Activated CD4-positive, CD25-positive, alpha-beta regulatory T cell treated with anti-CD3 and anti-CD28 coated beads, Interleukin-2, amount 50 U/mL, for 24 hours (primary cell): Measurements from ENCODE around the gene MYO7B.

Experiments used
- ATAC-seq, 2 donors: fragments of 150-1000 bp; cut with Tn5 transposase; one replicate each; pipeline ENCODE4 v1.10.0; 2021; ENCODE audit warnings: mild to moderate bottlenecking in 1 of 2, moderate library complexity in 1 of 2

Gene MYO7B

GRCh38 chr2:127611076-127611925, 75.8 kb downstream of the MYO7B start:
- ATAC-seq = no peak

DNA sequence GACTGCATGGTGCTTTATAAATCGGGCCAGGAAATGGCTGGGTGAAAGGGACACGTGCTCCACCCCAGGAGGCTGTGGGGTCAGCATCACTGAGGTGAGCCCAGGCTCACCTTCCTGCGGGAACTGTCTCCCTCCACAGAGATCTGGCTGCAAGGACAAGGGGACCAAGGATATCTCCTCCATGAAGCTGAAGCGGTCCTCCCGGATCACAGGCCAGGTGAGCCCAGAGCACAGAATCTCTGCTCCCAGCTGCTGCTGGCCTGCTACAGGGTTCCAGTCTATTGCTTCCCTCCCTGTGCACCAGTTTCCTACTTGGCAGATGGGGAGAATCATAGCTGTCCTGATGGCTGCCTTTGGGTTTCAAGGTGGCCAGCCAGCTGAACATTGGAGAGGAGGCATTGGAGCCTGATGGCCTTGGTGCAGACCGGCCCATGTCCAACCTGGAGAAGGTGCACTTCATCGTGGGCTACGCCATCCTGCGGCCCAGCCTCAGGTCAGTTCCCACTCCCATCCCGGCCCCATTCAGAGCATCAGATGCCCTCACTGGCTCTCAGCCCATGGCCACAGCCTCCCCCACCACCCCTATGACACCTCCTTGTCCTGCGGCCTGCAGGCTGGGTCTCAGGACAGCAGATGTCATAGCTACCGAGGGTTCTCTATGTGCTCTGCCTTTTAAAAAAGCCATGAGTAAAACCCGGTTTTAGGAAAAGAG, 76.8 kb downstream of the MYO7B start:
- no peak for ATAC-seq

- no peak for ATAC-seq
These were observed 78.8 kb downstream of the MYO7B start for GRCh38 chr2:127614246-127614645.

DNA sequence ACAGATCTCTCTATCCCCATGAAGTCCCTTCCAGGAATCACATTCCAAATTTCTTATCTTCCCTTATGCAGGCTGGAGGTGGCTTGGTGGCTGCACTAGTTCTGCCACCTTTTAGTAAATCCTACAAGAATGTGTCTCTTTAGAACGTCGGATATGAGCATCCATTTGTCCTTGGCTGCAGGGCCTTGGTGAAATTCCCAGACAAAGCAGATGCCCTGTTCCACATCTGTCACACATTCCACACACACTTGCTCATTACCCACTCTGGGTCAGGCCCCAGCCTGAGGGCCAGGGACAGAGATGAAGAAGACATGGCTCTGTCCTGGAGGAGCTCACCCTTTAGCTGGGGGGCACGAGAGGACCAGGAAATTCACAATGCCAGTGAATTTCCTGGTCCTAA, 79.2 kb downstream of the MYO7B start:
- no peak for ATAC-seq

GRCh38 chr2:127615511-127616166, 80.2 kb downstream of the MYO7B start:
- no peak for ATAC-seq

GRCh38 chr2:127618551-127619202, 83.2 kb downstream of the MYO7B start:
- no peak for ATAC-seq

GRCh38 chr2:127619203-127619590, 83.7 kb downstream of the MYO7B start:
- ATAC-seq = no peak

GRCh38 chr2:127619877-127620705, 84.6 kb downstream of the MYO7B start:
- ATAC-seq = no peak

- no peak for ATAC-seq
These were observed 85.4 kb downstream of the MYO7B start for GRCh38 chr2:127620866-127621265.

GRCh38 chr2:127621981-127622431, 86.5 kb downstream of the MYO7B start:
- no peak for ATAC-seq

DNA sequence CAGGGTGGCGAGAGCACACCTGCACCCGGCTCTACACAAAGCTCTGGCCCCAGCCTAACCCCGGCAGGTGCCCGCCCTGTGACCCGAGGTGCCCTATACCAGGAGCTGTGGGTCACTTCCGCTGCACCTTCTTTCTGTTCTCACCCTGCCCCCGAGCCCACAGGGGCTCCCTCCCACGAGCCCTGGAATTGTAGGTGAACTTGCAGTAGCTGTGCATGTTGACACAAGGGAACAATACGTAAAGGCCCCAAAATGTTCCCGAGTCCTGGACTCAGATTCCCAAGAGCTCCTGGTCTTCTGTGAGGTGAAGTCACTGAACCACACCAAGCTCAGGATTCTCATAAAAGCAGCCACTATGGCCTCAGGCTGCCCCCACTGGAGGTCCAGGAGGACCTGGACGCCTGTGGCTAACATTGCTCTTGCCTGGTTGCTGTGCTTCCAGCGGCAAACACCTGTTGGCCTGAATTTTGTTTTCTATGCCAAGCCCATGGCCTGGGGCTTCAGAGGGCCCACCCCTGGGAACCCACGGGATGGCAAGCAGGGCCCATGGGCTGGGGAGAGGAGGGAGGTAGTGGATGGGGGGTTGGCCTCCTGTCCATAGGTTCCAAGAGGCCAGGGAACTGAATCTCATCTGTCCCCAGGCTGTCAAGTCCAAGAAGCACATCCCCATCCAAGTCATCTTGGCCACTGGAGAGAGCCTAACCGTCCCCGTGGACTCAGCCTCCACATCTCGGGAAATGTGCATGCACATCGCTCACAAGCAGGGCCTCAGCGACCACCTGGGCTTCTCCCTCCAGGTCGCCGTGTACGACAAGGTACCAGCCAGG, 87.3 kb downstream of the MYO7B start:
- ATAC-seq = no peak

DNA sequence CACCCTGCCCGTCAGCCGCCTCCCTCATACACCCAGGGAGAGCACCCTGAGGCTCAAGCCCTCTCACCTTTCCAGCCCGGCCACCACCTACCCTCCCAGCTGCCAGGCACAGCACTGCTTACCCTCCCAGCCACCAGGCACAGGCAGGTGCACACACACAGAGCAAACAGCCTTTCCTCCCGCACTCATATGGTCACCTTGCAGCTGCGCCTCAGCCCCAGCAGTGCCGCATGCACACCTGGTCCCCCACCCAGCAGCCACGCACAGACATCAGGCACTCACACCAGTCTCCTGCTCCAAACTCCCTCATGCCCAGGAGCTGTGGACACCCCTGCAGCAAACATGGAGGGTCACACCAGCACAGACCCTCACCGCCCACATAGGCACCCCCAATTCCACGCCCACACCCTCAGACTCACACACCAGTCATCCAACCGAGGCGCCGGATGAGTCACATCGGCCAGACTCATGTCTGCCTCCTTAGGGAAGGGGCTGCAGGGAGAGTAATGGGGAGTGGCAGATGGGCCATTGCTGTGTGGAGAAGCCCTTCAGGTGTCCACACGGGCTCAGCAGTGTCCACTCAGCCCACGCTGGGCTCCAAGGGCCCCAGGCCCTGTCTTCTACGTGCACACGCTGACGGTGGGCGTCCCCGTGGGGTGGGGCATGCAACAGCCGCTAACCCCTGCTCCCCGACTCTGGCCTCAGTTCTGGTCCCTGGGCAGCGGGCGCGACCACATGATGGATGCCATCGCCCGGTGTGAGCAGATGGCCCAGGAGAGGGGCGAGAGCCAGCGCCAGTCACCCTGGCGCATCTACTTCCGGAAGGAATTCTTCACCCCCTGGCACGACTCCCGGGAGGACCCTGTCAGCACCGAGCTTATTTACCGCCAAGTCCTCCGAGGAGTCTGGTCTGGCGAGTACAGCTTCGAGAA, 88.2 kb downstream of the MYO7B start:
- ATAC-seq = no peak

DNA sequence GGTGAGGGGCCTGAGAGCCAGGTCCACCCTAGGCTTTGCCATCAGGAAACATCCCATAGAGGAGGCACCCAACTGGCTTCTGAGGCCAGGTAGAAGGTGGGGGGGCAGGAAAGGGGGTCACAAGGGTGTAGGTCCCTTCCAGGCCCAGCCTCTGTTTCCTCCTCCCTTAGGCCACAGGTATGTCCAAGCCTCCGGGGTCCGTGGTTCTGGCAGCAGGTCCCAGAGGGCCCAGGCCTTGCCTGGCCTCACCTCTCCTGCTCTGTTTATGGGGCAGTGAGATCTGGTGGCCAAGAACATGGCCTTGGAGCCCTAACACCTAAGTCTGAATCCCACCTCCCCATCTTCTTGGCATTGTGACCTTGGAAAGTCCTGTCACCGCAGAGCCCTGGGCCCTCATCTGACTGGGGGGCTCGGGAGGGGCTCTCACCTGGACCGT, 88.9 kb downstream of the MYO7B start:
- no peak for ATAC-seq

GRCh38 chr2:127624756-127625571, 89.5 kb downstream of the MYO7B start:
- no peak for ATAC-seq

- ATAC-seq = no peak
These were observed 90.1 kb downstream of the MYO7B start for GRCh38 chr2:127625572-127625951.

- ATAC-seq = no peak
These were observed 90.7 kb downstream of the MYO7B start for GRCh38 chr2:127626175-127626574.

GRCh38 chr2:127626917-127627739, 91.6 kb downstream of the MYO7B start:
- ATAC-seq = no peak
